ENCODE results near the gene NSMCE3.

DNA sequence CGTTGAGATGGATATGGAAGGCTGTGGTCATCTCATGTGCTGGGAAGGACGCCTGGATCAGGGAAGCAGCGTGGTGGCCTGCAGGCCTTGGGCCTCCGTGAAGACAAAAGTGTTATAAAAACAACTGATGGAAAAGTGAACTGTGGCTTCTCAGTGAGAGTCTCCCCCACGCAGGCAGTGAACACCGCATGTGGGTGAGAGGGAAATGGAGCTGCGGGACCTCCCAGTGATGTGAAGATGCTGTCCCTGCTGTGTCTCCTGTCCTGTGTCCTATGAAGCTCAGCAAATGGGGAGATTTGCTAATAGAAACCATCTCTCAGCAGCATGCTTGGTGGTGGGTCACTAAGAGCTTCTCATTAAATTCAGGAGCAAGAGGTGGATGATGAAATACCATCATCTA, 25.1 kb downstream of the NSMCE3 start:
- TF ChIP-seq POLR2A (IDR thresholded peaks at IDR 0.05) (no peak), CTCF (IDR thresholded peaks at IDR 0.05) (no peak)
